Left ventricle myocardium superior (tissue), 1 donor: ENCODE data around the gene ETNK2. TPM values are rescaled to one million over a fixed set of nuclear protein-coding genes. Genes with fewer than 3 reads are reported as not detected.
"Not testable (repeated sequence)": the region's sequence is repeated elsewhere in the genome, so short reads cannot be mapped to it uniquely, and the experiment has no call there.

Experiments
- ATAC-seq: fragments of 200-7000 bp; cut with Tn5 transposase; one replicate; pipeline ENCODE4 v1.9.1; 2020; ENCODE audit warnings: mild to moderate bottlenecking, moderate library complexity
- DNase-seq: peaks from one replicate; pipeline ENCODE4 v3.0.0-alpha.2; 2020
- intact Hi-C: fragments of 100-400 bp; cut with micrococcal nuclease; formaldehyde crosslinking; loops from one replicate; pipeline ENCODE4 v1.11.0; 2022
- total RNA-seq: library from RNA; stranded (reverse); fragmentation: NEBNext Ultra II Directional; extraction: Animal tissue kit (Norgen Biotek cat#: 25700); gene quantifications from one replicate; pipeline ENCODE4 v1.2.1, GENCODE V29; 2021
- donor health status: DM: no; HTN: yes; CAD: no; lungs with severe emphysema.

Gene ETNK2
- total RNA-seq, 1 donor from 2014 or later = 3.3 TPM

DNA sequence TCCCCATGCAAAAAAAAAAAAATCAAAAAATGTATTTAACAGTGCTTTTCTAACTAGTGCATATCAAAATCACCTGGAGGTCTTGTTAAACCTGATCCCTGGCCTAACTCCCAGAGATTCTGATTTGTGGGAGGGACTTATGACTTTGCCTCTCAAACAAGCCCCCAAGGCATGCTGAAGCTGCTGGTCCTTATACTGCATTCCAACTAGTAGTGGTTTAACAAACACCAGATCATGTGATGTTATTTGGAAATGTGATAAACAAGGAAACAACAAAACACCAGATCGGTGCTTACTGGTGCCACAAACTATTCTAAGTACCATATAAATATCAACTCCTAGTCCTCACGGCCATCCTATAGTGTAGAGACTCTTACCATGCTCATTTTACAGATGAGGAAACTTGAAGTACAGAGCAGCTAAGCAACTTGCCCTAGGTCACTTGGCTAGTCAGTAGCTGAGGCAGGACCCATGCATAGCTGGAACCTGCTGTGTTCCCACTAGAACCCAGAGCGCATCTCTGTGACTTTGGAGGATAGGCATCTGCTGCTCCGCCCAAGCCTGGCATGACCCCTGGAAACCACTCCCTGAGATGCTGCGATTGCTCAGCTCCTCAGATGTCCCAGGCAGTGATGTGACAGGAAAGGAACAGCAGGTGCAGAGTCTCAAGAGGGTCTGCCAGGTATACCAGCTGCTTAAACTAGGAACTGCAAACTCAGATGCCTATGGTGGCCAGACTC lies 40.8 kb downstream of the ETNK2 start:
- ATAC-seq (no peak), DNase-seq (no peak)
- intact Hi-C loops = no loop called here

DNA sequence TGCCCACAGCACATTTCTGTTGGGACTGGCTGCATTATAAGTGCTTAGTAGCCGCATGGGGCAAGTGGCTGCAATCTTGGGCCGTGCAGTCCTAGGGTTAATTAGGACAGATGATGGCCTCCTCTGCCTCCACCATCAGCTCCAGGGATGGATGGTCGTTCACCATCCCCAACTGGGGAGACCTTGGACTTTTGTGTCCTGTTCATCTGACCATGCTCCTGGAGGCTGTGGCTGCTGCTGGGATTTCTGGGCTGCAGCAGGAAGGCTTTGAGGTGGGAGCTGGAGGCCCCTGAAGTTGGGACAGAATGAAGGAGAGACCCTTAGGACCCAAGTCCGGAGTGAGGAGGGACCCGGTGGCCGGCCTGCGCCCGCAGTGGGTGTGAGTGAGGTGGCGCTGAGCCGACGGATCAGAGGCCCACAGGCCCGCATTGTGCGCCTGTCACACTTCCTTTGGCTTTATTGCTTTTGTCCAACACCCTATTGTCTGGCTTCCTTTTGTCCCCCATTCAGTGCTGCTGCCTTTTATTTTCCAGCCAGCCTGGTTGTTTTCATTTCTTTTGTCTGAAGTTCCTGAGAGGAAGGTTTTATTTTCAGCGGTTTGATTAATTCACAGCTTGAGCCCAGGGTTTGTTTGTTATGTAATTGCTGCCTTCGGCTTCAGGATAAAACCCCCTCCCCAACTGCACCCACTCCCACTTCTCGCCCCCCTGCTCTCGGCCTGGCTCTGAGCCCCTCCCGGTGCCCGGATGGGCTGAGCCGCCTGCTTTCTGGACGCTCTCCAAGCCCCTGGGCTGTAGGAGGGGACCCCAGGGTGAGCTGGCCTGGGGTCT lies 43.3 kb downstream of the ETNK2 start:
- intact Hi-C loops = no loop called here
- DNase-seq = peak; percentile 31
- ATAC-seq = peak; percentile 32

DNA sequence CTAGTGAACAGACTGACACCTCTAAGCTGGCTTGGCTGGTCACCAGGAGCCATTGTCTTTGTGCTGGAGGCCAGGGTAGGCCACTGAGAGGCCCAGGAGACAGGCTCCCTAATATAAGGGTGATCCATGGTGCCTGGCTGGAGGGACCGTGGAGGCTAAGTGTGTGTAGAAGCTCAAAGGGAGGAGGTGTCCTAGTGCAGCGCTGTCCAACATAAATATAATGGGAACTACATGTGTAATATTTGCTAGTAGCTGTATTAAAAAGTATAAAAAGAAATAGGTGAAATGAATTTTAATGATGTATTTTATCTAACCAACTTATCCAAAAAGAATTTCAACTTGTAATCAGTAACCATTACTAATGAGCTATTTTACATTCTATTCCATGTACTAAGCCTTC lies 44.0 kb downstream of the ETNK2 start:
- no peak for ATAC-seq
- no peak for DNase-seq
- intact Hi-C loops = no loop called here

DNA sequence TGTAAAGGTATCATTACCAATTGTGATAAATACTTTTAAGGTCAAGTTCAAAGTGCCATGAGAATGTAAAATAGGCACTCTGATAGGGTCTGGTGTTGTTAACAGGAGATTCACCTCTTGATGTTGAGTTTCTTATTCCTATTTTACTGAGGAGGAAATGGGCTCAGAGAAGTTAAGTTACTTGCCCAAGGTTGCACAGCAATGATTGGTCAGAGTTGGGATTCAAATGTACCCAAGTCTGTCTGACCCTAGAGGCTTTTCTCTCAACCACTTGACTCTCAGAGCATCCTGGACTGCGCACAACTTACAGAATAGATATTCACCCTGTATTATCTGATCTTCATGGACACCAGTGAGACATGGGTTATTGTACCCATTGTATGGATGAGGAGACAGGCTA lies 45.0 kb downstream of the ETNK2 start:
- DNase-seq = no peak
- intact Hi-C loops = no loop called here
- ATAC-seq = no peak

DNA sequence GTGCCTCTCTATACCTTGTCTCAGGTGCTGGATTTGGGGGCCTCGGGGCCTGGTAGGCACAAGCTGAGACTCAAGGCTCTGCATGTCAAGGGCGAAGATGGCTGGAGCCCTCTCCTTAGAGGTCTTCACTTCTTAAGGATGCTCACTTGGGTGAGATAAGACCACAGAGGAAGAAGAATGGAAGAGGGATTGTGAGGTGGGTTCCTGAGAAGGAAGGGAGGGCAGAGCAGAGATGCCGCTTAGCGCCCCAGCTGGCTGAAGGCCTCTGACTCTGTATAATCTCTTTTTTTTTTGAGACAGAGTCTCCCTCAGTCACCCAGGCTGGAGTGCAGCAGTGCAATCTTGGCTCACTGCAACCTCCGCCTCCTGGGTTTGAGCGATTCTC lies 46.7 kb downstream of the ETNK2 start:
- DNase-seq (no peak), ATAC-seq (no peak)
- intact Hi-C loops = no loop called here

DNA sequence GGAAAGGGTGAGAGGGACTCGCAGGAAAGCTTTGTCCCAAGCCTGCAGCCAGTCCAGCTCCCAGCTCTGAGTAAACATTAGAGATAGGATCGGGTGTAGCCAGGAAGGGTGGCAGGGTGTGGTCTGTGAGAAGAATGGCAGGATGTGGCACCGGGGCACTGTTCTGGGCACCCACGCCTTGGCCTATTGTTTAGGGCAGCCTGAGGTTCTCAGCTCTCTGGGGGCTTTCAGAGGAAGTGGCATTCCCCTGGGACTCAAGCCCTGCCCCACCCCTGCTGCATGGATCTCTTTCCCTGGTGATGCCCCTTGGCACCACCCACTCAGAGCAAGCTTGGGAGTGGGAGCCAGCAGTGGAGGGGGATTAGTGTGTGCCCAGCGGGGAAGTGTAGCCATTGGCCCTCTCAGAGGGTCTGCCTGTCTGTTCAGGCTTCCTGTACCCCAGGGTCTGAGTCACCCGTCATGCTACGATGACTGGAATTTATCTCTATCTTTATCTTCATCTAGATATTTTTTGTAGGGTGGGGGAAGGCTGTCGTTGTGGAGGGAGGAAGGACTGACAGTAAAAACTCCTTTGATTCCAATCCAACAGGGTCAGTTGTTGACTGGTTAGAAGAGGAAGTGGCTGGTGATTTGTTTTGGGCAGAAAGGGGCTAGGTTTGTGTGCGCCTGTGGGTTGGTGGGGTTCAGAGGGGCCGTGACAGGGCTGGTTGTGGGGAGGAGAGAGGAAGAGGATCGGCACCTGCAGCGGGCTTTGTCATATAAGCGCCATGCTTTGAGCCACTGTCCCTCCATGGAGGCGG lies 47.3 kb downstream of the ETNK2 start:
- peak; percentile 48 for DNase-seq
- intact Hi-C loops = no loop called here
- ATAC-seq = peak; percentile 50

DNA sequence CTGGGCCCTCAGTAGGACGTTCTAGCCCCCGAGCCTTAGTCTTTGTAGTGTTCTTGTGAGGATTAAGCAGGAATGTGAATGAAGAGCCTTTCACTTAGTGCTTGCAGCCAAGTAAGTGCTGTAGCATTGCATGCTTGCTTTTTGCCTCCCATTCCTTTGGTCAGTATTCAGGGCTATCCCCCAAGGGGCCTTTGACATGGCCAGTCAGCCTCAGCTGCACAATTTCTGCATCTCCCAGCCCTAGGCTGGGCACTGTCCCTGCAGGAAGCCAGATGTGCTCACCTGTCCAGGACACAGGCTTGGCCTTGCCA lies 48.5 kb downstream of the ETNK2 start:
- intact Hi-C loops = no loop called here
- ATAC-seq (no peak), DNase-seq (no peak)

DNA sequence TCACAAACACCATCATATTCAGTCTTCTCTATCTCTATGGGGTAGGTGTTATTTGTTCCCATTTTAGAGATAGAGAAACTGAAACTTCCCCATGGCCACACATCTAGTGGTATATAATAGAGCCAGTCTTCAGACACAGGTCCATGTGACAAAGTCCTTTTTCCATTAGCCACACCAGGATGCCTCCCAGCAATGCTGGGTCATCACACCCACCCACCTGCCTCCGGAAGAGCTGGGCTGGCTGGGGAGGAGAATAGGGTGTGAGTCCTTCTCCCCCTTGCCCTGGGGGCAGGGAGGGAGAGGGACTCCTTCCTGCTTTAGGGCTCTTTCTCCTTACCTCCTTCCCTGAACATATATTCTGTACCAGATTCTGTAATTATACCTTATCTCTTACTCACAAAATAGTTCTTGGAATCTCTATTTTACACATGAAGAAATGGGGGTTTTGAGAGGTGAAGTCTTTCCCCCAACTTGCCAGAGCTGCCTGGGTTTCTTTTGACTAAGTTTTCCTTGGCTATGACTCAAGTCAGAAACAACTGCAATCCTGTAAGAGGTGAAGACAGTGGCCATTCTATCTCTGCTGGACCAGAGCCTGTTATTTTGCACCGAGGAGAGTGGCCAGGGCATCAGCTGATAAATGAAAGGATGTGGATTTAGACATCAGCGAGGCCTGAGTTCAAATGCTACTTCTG lies 49.0 kb downstream of the ETNK2 start:
- ATAC-seq (no peak), DNase-seq (no peak)
- intact Hi-C loops = no loop called here

DNA sequence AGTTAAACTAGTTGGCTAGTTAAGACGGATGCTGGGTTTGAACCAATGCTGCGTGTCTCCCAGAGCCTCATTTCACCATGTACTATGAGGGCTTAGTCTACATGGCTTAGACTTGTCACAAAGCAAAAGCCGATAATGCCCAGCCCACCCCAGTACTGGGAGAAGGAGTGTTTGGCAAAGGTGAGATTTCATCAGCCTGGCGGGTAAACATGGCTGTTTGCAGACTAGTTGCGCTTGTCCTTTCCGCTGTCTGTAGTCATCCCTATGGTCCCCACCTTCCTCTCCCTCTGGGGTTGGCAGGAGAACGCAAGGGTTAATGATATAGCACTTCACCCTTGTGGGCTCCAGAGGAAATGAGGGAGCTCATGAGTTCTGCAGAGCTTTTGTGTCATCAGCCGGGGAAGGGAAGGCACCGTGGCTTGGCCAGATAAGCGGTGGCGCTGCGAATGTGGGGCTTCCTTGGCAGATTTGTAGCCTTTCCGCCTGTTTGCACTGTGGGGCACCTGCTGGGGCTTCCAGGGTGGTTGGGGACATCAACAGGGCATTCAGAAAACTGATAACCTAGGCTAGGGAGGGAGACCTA lies 49.7 kb downstream of the ETNK2 start:
- DNase-seq (peak; percentile 5), ATAC-seq (no peak)
- intact Hi-C loops = no loop called here

DNA sequence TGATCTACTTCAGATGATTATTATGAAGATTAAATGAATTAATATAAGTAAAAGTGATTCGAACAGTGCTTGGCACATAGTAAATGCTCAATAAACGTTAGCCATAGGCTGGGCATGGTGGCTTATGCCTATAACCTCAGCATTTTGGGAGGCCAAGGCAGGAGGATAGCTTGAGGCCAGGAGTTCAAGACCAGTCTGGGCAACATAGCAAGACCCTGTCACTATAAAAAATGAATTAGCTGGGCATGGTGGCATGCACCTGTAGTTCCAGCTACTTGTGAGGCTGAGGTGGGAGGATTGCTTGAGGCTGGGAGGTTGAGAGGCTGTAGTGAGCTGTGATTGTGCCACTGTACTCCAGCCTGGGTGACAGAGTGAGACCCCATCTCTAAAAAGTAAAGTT lies 52.1 kb downstream of the ETNK2 start:
- intact Hi-C loops, ATAC-seq: not testable (repeated sequence)
- DNase-seq = peak; percentile 1

DNA sequence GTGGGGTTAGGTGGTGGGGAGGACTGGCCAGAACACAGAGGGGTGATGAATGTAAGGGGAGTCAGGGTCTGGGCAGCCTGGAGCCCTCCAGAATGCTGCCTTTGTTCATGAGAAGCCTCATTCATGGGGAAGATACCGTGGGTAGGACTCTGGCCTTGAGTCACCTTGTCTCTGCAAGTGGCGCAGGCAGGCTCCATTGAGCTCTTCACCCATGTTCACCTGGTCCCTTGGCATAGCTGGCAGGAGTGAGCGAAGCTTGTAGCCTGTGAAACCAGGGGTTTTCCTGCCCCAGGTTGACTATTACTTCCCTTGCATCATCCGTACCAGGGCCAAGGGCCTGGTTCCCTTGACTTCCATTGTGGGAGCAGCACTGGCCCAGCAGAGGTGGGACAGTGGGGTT lies 53.2 kb downstream of the ETNK2 start:
- DNase-seq (peak; percentile 10), ATAC-seq (no peak)
- intact Hi-C loops = no loop called here

DNA sequence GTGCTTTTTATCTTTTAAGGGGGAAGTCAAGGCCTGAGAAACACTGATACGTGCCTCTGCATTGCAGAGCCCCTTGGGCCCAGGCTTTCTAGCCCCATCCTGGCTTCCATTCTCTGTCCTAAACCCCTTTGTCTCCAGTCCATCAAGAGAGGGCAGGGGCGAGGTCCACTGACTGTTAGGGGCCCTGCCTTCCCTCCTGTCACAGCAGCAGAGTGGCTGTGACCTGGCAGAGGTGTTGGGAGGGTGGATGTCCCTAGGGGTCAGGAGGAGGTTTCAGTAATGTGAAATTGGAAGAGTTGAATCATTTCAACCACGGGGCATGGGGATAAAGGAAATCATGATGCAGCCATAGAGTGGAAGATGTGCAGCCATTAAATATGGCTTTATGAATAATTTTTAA lies 54.9 kb downstream of the ETNK2 start:
- DNase-seq (no peak), ATAC-seq (no peak)

DNA sequence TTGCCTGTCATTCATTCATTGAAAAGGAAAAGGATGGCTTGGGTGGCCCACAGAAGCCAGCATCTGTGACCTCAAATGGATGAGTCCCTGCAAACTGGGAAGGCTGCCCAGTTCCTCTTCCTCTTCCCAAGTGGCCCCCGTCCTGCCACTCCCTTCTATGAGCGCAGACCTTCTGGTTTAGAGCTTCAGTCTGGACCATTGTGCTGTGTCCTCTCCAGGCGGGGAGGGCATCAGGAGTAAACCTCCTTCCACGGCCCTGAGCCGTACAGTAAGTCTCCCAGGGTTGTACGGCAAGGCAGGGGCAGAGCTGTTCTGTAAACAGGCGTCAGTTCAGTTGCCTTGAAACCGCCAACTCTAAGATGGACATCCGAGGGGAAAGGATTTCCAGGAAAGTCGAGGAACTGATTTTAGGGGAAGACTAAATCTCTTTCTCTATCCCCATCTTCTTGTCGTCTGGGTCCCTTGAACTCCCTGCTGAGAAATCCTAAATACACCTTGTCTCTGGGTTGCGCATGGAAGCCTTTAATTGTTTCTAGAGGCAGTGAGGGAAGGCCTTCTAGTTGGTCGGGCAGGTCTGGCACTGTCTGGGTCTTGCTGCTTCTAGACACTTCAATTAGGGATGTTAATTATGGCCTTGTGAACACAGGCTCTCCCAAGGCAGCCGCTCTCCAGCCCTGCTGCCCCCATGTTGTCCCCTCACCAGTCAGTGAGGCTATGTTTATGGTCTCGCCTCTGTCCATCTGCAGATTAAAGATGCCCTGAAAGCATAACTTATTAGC lies 56.8 kb downstream of the ETNK2 start:
- intact Hi-C loops = no loop called here
- ATAC-seq (peak; percentile 69), DNase-seq (no peak)

More for the DNA sequence above, 54.9 kb downstream of the ETNK2 start:
- intact Hi-C loops = no loop called here

DNA sequence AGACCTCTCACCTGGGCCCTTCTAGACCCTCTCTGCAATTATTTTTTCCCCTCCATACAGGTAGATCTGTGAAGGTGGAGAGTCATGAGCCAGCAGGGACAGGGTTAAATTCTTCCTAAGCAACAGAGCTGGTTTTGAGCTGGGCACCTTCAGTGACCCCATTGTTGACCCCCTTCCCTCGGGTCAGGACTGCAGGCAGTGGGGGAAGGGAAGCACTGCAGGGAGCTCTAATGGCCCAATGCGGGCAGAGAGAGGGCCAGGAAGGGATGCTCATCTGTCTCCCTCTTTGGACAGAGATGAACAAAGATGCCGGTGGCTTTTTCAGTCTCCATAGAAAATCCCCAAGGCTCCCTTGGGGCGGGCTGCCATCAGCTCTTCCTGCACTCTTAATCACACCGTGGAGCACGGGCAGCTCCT lies 57.5 kb downstream of the ETNK2 start:
- ATAC-seq (peak; percentile 16), DNase-seq (no peak)
- intact Hi-C loops = no loop called here

DNA sequence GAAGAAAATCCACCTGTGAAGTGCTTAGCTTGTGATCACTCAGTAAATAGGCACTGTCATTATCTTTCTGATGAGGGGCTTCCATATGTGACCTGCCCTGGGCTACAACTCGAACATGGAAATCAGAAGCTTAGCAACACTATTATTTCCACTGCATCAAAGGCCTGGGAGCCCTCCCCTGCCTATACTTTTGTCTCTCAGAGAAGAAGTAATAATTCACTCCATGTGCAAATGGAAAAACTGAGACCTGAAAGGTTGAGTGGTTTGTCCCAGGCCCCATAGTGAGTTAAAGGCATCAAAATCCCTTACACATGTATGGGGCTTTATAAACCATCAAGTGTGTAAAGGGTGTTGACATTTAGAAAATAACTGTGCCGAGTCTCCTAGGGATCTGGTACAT lies 58.1 kb downstream of the ETNK2 start:
- ATAC-seq = no peak
- intact Hi-C loops = no loop called here
- no peak for DNase-seq

DNA sequence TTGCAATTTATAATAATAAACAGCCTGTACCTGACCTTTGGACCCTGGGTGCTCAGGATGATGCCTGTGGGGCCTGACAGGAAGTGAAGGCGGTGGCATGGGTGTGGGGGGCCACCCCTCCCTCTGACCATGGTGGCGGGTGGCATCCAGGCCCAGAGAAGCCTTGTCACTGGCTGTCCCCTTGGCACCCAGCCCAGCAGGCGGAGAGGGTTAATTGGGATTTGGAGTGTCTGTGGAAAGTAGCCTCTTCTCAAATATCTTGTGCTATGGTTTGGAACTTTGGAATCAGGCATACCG lies 58.5 kb downstream of the ETNK2 start:
- no peak for DNase-seq
- intact Hi-C loops = no loop called here
- no peak for ATAC-seq

DNA sequence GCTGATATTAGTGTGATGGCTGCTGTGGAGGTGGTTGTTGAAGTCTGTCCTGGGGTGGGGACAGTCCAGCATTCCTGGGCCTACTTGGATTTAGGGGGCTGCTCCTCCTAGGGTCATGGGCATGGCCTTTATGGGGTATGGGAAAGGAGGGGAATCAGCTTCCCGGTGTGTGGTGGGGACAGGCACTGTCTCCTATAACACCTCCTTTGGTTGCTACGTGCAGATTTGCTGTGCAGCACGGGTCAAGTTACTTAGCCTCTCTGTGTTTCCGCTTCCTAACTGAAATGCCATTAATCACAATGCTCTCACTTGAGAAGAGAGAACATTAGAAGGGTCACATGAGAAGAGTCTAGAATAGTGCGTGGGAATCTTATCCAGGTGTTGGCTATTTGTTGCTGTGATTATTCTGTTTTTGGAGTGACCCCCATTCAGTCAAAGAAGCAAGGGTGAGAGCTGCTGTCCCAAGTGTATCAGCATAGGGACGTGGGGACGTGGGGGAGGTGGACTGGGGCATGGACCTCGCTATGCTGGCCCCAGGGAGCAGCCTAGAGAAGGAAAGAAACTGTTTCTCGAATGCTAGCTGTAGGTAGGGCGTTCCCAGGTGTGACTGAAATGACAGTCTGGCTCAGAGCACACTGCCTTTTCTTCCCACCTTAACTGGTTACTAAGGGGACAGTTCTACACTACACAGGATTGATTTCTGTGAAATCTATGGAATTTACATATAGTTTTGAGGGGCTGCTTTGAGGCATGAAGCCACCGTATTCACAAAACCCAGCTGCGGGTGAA lies 59.0 kb downstream of the ETNK2 start:
- DNase-seq (no peak), ATAC-seq (no peak)
- intact Hi-C loops = no loop called here

DNA sequence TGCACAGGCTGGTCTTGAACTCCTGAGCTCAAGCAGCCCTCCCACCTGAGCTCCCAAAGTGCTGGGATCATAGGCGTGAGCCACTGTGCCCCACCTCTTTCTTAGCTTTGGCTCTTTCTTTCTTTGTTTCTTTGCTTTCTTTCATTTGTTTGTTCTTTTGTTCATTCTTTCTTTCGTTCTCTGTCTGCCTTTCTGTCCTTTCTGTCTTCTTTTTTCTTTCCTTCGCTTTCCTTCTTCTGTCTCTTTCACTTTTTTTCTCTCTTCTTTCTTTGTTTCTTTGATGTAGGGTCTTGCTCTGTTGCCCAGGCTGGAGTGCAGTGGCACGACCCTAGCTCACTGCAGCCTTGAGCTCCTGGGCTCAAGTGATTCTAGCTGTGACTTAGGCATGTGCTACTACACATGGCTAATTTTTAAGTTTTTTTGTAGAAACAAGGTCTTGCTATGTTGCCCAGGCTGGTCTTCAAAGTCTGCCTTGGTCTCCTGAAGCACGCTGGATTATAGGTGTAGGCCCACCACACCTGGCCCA lies 60.0 kb downstream of the ETNK2 start:
- ATAC-seq = no peak
- intact Hi-C loops = no loop called here
- DNase-seq = no peak
